Transverse colon (tissue), 3 donors: ENCODE data around the gene MICAL2.

Experiments
- CTCF ChIP-seq, 5 experiments: fragments of 200-600 bp in 3 of 5; fragments of 450-650 bp in 2 of 5; sonication (generic) in 3 of 5; IDR thresholded peaks; 1 replicate in 2 of 5; 2 replicates in 3 of 5; pipeline ENCODE4 v1.5.1; 2016 to 2017; ENCODE audit warnings: antibody characterized with exemption in 5 of 5, inconsistent platforms in 3 of 5, mild to moderate bottlenecking in 2 of 5, moderate library complexity in 1 of 5
- EP300 ChIP-seq: sonication (generic); formaldehyde crosslinking; IDR thresholded peaks from one replicate; pipeline ENCODE4 v1.6.1; 2017; ENCODE audit warnings: antibody characterized with exemption, low read depth
- POLR2A ChIP-seq: fragments of 450-650 bp; IDR thresholded peaks from one replicate; pipeline ENCODE4 v1.6.1; 2016; ENCODE audit warnings: antibody characterized with exemption, mild to moderate bottlenecking, moderate library complexity

- TF ChIP-seq CTCF (IDR thresholded peaks at IDR 0.05) = no peak
- TF ChIP-seq POLR2A = peak; percentile 25
- peak; percentile 7 for TF ChIP-seq EP300
Measured at GRCh38 chr11:12086271-12087074, 23.9 kb upstream of the MICAL2 start.
